HG03135 (cell line): ENCODE data around the gene NFKBIL1.
"Not testable (repeated sequence)": the region's sequence is repeated elsewhere in the genome, so short reads cannot be mapped to it uniquely, and the experiment has no call there.

ENCODE experiments used
- ATAC-seq: cut with Tn5 transposase; IDR thresholded peaks from one replicate; pipeline ENCODE4 v1.9.1; 2021; ENCODE audit warnings: mild to moderate bottlenecking, moderate library complexity; ENCODE audit not compliant: unreplicated experiment

NFKBIL1 gene

GRCh38 chr6:31579546-31580437, 32.4 kb downstream of the NFKBIL1 start:
- ATAC-seq: no peak

GRCh38 chr6:31580438-31580740, 33.0 kb downstream of the NFKBIL1 start:
- no peak for ATAC-seq

GRCh38 chr6:31580807-31581433, 33.5 kb downstream of the NFKBIL1 start:
- peak; percentile 58 for ATAC-seq

- no peak for ATAC-seq
Observed at GRCh38 chr6:31581434-31582229, 34.2 kb downstream of the NFKBIL1 start.

- no peak for ATAC-seq
Observed at GRCh38 chr6:31582230-31582643, 34.8 kb downstream of the NFKBIL1 start, which contains the start of gene LTB. Gene LTB (minus strand): TSS chr6:31582424. CDS start chr6:31582417, 7 bp downstream.

GRCh38 chr6:31585491-31585890, 38.1 kb downstream of the NFKBIL1 start:
- no peak for ATAC-seq

GRCh38 chr6:31586008-31586407, 38.6 kb downstream of the NFKBIL1 start, which contains the start of gene LST1:
Gene LST1 (plus strand): TSS chr6:31586277. CDS start chr6:31587300, 1,023 bp downstream.
- ATAC-seq: no peak

GRCh38 chr6:31586599-31587281, 39.3 kb downstream of the NFKBIL1 start:
- no peak for ATAC-seq

- no peak for ATAC-seq
Observed at GRCh38 chr6:31587791-31588777, 40.7 kb downstream of the NFKBIL1 start.

- ATAC-seq: no peak
Observed at GRCh38 chr6:31588871-31589650, 41.7 kb downstream of the NFKBIL1 start.

GRCh38 chr6:31590691-31591090, 43.3 kb downstream of the NFKBIL1 start:
- ATAC-seq: not testable (repeated sequence)

GRCh38 chr6:31592396-31592771, 45.0 kb downstream of the NFKBIL1 start:
- ATAC-seq: no peak

- ATAC-seq: no peak
Observed at GRCh38 chr6:31597006-31597405, 49.6 kb downstream of the NFKBIL1 start.

GRCh38 chr6:31607317-31607716, 59.9 kb downstream of the NFKBIL1 start:
- no peak for ATAC-seq
